ENCODE data around the gene NCR1. TPM values are rescaled to one million over a fixed set of nuclear protein-coding genes. Genes with fewer than 3 reads are reported as not detected.

NCR1 gene
- total and polyA plus RNA-seq, 2 of the 8 experiments (the other 6 are each of a cell fraction or from before 2014, with no cell fraction given): 1.5 to 5.1 TPM

GRCh38 chr19:54923276-54923675 is 17.3 kb downstream of the NCR1 start:
- H3K79me1 ChIP-seq (ENCODE audit: low read depth, low read length): no peaks in the 10 kb centered on the region
- no peak overlapping the region for H3K9ac ChIP-seq (replicated peaks in 1 of 4; ENCODE audit: extremely low read depth in 1 of 4, low read depth in 3 of 4, low read length in 3 of 4)
- H3K4ac ChIP-seq (replicated peaks; ENCODE audit: insufficient read length, low read depth, low read length): no peak overlapping the region
- no peak overlapping the region for H2BK20ac ChIP-seq (ENCODE audit: low read length)
- H3K27ac ChIP-seq (ENCODE audit: low read depth, low read length): no peak overlapping the region
- H2AK5ac ChIP-seq (ENCODE audit: low read depth, low read length): 0 out of 2 replicates have a peak overlapping the region, but pooled peaks have one; percentile 39
- peaks cover 7 to 8% of the 10 kb centered on the region in 2 experiments; a peak in 3 of 4 replicates for H3K9me3 ChIP-seq (ENCODE audit: insufficient read depth in 2 of 2, low read depth in 1 of 2, low read length in 1 of 2)
- H4K8ac ChIP-seq (ENCODE audit: extremely low read depth, insufficient read depth, low read length): no peak overlapping the region
- H3K27me3 ChIP-seq (replicated peaks in 1 of 4; ENCODE audit: control insufficient read depth in 3 of 4, extremely low read depth in 1 of 4, insufficient read depth in 3 of 4, low read length in 3 of 4): no peaks in the 10 kb centered on the region
- no peak overlapping the region for H4K5ac ChIP-seq (ENCODE audit: insufficient read length, low read depth, low read length)
- no peak overlapping the region for H3K18ac ChIP-seq (ENCODE audit: extremely low read depth, low read length)
- no peak overlapping the region for H2AFZ ChIP-seq (ENCODE audit: low read length)
- CTCF ChIA-PET (ENCODE audit: partially characterized antibody): interaction anchor here (0.7 to 3.9 kb wide), 4 partner anchors 34 to 445 kb away, joined by 3 to 28 read pairs (median 3); no protein-coding TSS in a partner anchor
- FAIRE-seq (no peak), DNase-seq (ENCODE audit: low read depth in 1 of 2, low spot score in 2 of 2) (no peak)
- no peaks in the 10 kb centered on the region for H3K23me2 ChIP-seq (ENCODE audit: low read depth, low read length)
- POLR2A ChIA-PET (ENCODE audit: partially characterized antibody): no interaction called here
- no peak overlapping the region for H3K56ac ChIP-seq (replicated peaks; ENCODE audit: insufficient read length, low read depth, low read length)
- H2BK5ac ChIP-seq (ENCODE audit: low read depth, low read length): no peak overlapping the region
- H3K14ac ChIP-seq (ENCODE audit: insufficient read length): no peak overlapping the region
- H3K4me3 ChIP-seq (ENCODE audit: extremely low read depth in 1 of 4, insufficient read depth in 2 of 4, low read depth in 3 of 4, low read length in 4 of 4): no peak overlapping the region
- H3K4me1 ChIP-seq (replicated peaks in 1 of 4; ENCODE audit: control insufficient read depth in 3 of 4, insufficient read depth in 4 of 4, low read length in 3 of 4): no peaks in the 10 kb centered on the region
- H2BK15ac ChIP-seq (ENCODE audit: low read length): no peak overlapping the region
- no peaks in the 10 kb centered on the region for H3K36me3 ChIP-seq (ENCODE audit: control insufficient read depth in 2 of 4, insufficient read depth in 4 of 4, low read length in 3 of 4)
- H2BK12ac ChIP-seq (ENCODE audit: low read depth, low read length): no peak overlapping the region
- no peak overlapping the region for H4K91ac ChIP-seq (replicated peaks; ENCODE audit: insufficient read length, low read length)
- no peaks in the 10 kb centered on the region for H3K79me2 ChIP-seq (ENCODE audit: control insufficient read depth in 1 of 2, insufficient read depth in 2 of 2, low read length in 2 of 2)
- H3K23ac ChIP-seq (ENCODE audit: insufficient read length): no peak overlapping the region
- no peak overlapping the region for H2BK120ac ChIP-seq (replicated peaks; ENCODE audit: low read depth, low read length)
- no peaks in the 10 kb centered on the region for H4K20me1 ChIP-seq (replicated peaks in 1 of 2; ENCODE audit: control insufficient read depth in 1 of 2, insufficient read depth in 2 of 2, low read length in 2 of 2)
- WGBS, 2 experiments (ENCODE audit: extremely low coverage in 1 of 2, insufficient coverage in 1 of 2, insufficient read length in 1 of 2, insufficient replicate concordance in 2 of 2, low coverage in 1 of 2, low lambda C conversion rate in 2 of 2, missing lambda C conversion rate in 1 of 2): 81% methylated on average over 9 of the region's 9 CpGs; no CpG with 5 or more reads in 1 of the 2 experiments
- no peak overlapping the region for H3K4me2 ChIP-seq (ENCODE audit: insufficient read depth in 1 of 2, low read depth in 2 of 2, low read length in 2 of 2)
- TF ChIP-seq CTBP2 (IDR thresholded peaks at IDR 0.05; ENCODE audit: borderline replicate concordance, insufficient read depth, insufficient read length, low read length) (no peak), SIN3A (conservative IDR thresholded peaks at IDR 0.05 in 1 of 2, IDR thresholded peaks at IDR 0.05 in 1 of 2; ENCODE audit: low read depth in 1 of 2, low read length in 2 of 2) (no peak), SIX5 (IDR thresholded peaks at IDR 0.05; ENCODE audit: low read depth, low read length) (no peak), BRCA1 (IDR thresholded peaks at IDR 0.05; ENCODE audit: low read depth, low read length) (no peak), POU5F1 (IDR thresholded peaks at IDR 0.05; ENCODE audit: low read depth, low read length) (no peak), ATF2 (IDR thresholded peaks at IDR 0.05; ENCODE audit: low read length) (no peak), TBP (IDR thresholded peaks at IDR 0.05; ENCODE audit: low read depth, low read length) (no peak), RNF2 (IDR thresholded peaks at IDR 0.05; ENCODE audit: borderline replicate concordance, low read depth, low read length, missing control alignments, poor library complexity, severe bottlenecking) (no peak), MAFK (IDR thresholded peaks at IDR 0.05; ENCODE audit: low read depth, low read length) (no peak), NRF1 (IDR thresholded peaks at IDR 0.05; ENCODE audit: low read depth, low read length) (no peak), POLR2A (IDR thresholded peaks at IDR 0.05; ENCODE audit: control extremely low read depth in 1 of 2, low read depth in 2 of 2, low read length in 2 of 2) (no peak), BACH1 (IDR thresholded peaks at IDR 0.05; ENCODE audit: low read length) (no peak)

Data from H1 (cell line).